ENCODE results near the gene TMPRSS9.

DNA sequence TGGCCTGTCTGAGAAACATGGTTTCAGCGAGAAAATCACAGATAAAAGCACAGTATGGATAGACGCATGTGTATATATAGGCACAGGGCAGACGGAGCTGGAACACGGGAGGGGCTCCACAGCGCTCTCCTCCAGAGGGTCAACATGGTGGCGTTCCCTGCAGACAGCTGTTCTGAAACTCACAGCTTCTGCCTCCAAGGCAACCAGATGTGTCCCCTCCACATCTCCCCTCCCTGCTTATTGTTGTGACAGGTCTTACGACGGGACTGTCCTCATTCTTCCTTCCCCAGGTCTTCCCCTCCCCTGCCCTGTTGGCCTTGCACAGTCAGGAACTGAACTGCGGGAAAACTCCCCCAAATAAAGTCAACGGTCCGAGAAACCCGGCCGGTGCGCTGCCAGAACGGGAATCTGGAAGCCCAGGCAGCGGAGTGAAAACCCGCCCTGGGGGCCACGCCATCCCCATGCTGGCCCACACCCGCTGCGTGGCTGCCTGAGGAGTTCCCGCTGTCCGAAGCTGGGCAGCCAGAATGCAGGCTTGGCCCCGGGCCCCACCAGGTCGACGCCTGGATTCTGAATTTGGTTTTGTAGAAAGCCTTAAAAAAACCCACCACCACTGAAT, 70.0 kb downstream of the TMPRSS9 start:
- TF ChIP-seq POLR2A (IDR thresholded peaks at IDR 0.05): no peak
- TF ChIP-seq, protein P1, sequence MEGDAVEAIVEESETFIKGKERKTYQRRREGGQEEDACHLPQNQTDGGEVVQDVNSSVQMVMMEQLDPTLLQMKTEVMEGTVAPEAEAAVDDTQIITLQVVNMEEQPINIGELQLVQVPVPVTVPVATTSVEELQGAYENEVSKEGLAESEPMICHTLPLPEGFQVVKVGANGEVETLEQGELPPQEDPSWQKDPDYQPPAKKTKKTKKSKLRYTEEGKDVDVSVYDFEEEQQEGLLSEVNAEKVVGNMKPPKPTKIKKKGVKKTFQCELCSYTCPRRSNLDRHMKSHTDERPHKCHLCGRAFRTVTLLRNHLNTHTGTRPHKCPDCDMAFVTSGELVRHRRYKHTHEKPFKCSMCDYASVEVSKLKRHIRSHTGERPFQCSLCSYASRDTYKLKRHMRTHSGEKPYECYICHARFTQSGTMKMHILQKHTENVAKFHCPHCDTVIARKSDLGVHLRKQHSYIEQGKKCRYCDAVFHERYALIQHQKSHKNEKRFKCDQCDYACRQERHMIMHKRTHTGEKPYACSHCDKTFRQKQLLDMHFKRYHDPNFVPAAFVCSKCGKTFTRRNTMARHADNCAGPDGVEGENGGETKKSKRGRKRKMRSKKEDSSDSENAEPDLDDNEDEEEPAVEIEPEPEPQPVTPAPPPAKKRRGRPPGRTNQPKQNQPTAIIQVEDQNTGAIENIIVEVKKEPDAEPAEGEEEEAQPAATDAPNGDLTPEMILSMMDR (IDR thresholded peaks at IDR 0.05): no peak

All from heart left ventricle (tissue), 13 donors.